Adrenal gland (tissue), 12 donors: ENCODE data around the gene STK24. TPM values are rescaled to one million over a fixed set of nuclear protein-coding genes. Genes with fewer than 3 reads are reported as not detected.

Source experiments
- DNase-seq, 7 donors: peaks; one replicate each; pipeline ENCODE4 v3.0.0-alpha.2; 2019 to 2020
- H3K27ac ChIP-seq, 5 donors: fragments of 200-600 bp; sonication (generic) in 4 of 5; 1 replicate in 3 of 5; 2 replicates in 2 of 5; pipeline versions ENCODE4 v1.5.1 to v1.8.0; 2016 to 2020; ENCODE audit warnings: mild to moderate bottlenecking in 1 of 5
- H3K27me3 ChIP-seq: fragments of 200-600 bp; 2 replicates; pipeline ENCODE4 v1.8.0; 2021
- H3K36me3 ChIP-seq, 2 donors: fragments of 200-600 bp; replicated peaks in 1 of 2; 1 replicate in 1 of 2; 2 replicates in 1 of 2; pipeline versions ENCODE4 v1.5.1 to v1.8.0; 2018 to 2022
- H3K4me1 ChIP-seq, 2 donors: fragments of 200-600 bp; replicated peaks in 1 of 2; 1 replicate in 1 of 2; 2 replicates in 1 of 2; pipeline versions ENCODE4 v1.5.1 to v1.8.0; 2018 to 2021
- H3K4me3 ChIP-seq, 4 donors: fragments of 200-600 bp; sonication (generic) in 3 of 4; one replicate each; pipeline ENCODE4 v1.5.1; 2016 to 2018
- H3K9me3 ChIP-seq, 3 donors: fragments of 200-600 bp; sonication (generic) in 1 of 3; replicated peaks in 1 of 3; 1 replicate in 2 of 3; 2 replicates in 1 of 3; pipeline versions ENCODE4 v1.5.1 to v1.8.0; 2016 to 2021
- CTCF ChIP-seq, 6 experiments: fragments of 450-650 bp in 4 of 6; fragments of 200-600 bp in 2 of 6; sonication (generic) in 1 of 6; IDR thresholded peaks; 1 replicate in 5 of 6; 2 replicates in 1 of 6; pipeline versions ENCODE4 v1.5.1 to v1.8.0; 2016 to 2021; ENCODE audit warnings: antibody characterized with exemption in 6 of 6, mild to moderate bottlenecking in 2 of 6, moderate library complexity in 1 of 6
- POLR2A ChIP-seq, 2 donors: fragments of 450-650 bp; IDR thresholded peaks; one replicate each; pipeline ENCODE4 v1.6.1; 2017; ENCODE audit warnings: antibody characterized with exemption in 2 of 2, mild to moderate bottlenecking in 2 of 2, moderate library complexity in 1 of 2
- WGBS, 4 donors: extraction: QIAGEN DNeasy Blood & Tissue Kit in 2 of 4; methylation state at CpG; one replicate each; pipeline versions ENCODE4 v1.1.5 to v1.1.7; 2013 to 2017; 5-methylcytosine and 5-hydroxymethylcytosine counted together
- intact Hi-C, 2 donors: fragments of 100-400 bp; cut with DNase I; formaldehyde crosslinking; loops; one replicate each; pipeline versions ENCODE4 v1.14.1 to v1.15.0; 2022 to 2023
- polyA plus RNA-seq, 3 donors: library from polyadenylated mRNA; stranded (reverse); fragments of 200-250 nt in 2 of 3; fragments of 350-450 nt in 1 of 3; fragmentation: Illumina TruSeq in 1 of 3; extraction: RNeasy Lipid Tissue Mini Kit (QIAGEN cat#74804) in 1 of 3; gene quantifications; one replicate each; pipeline ENCODE4 v1.2.3, GENCODE V29; 2013 to 2014
- total RNA-seq, 9 donors: library from RNA; depleted of rRNA in 4 of 9; stranded (reverse); fragments of >200 nt in 4 of 9; fragments of 120-200 nt in 1 of 9; fragmentation: NEBNext Ultra II Directional in 1 of 9; extraction: Animal tissue kit (Norgen Biotek cat#: 25700) in 1 of 9; gene quantifications; one replicate each; pipeline versions ENCODE4 v1.1.0 to v1.2.4, GENCODE V29; 2013 to 2023
- donor health status: healthy with polysubstance abuse.
- donor health status: Bipolar disorder and iron deficiency.
- donor health status: DM: yes; HTN: yes; CAD: no.
- donor health status: DM: no; HTN: no; CAD: no.
- donor health status: DM: no; HTN: no; CAD: no.
- donor health status: DM: yes; HTN: yes; CAD: no.

STK24 gene
- total and polyA plus RNA-seq, 12 donors, result 17.7 to 72.2 (median 56.0) TPM

- H3K4me1 ChIP-seq, result peaks cover 34 to 61% of the 10 kb centered on the region in 2 donors
- H3K9me3 ChIP-seq, result no peaks in the 10 kb centered on the region
- 80 to 83% (median 82%) methylated on average over 14 of the region's 14 CpGs for WGBS, 4 donors
- DNase-seq, result no peak
- intact Hi-C loops, result loop anchor here (10.0 kb wide), 2 partner anchors 81 to 91 kb away; partner anchors contain the start of gene STK24 (in 1 of the 2)
- H3K27ac ChIP-seq, result peak overlapping the region in 4 of 5 donors; percentile 31 to 87 (median 75)
- no peak for TF ChIP-seq POLR2A (IDR thresholded peaks at IDR 0.05)
- TF ChIP-seq CTCF (IDR thresholded peaks at IDR 0.05), result no peak
- no peaks in the 10 kb centered on the region for H3K27me3 ChIP-seq
- no peaks in the 10 kb centered on the region for H3K36me3 ChIP-seq
- no peak overlapping the region for H3K4me3 ChIP-seq
Observed at GRCh38 chr13:98483601-98484288, 93.2 kb downstream of the STK24 start.

GRCh38 chr13:98482476-98483444 is 94.1 kb downstream of the STK24 start:
- Histone ChIP-seq H3K27ac (peak overlapping the region in 4 of 5 donors; percentile 21 to 87 (median 75)), H3K27me3 (no peaks in the 10 kb centered on the region), H3K9me3 (no peaks in the 10 kb centered on the region), H3K4me1 (peaks cover 34 to 60% of the 10 kb centered on the region in 2 donors), H3K4me3 (no peak overlapping the region), H3K36me3 (no peaks in the 10 kb centered on the region)
- TF ChIP-seq POLR2A (IDR thresholded peaks at IDR 0.05) (no peak), CTCF (IDR thresholded peaks at IDR 0.05) (peak in 3 of 6 experiments; percentile 10 to 19 (median 12))
- DNase-seq, result peak; percentile 86 to 96 (median 91)
- 49 to 68% (median 56%) methylated on average over 23 to 28 of the region's 28 CpGs for WGBS, 4 donors
- intact Hi-C loops, result loop anchor here (10.0 kb wide), 2 partner anchors 82 to 92 kb away; partner anchors contain the start of gene STK24 (in 1 of the 2)

GRCh38 chr13:98480915-98481877 is 95.7 kb downstream of the STK24 start:
- no peak overlapping the region for H3K4me3 ChIP-seq
- no peak for TF ChIP-seq POLR2A (IDR thresholded peaks at IDR 0.05)
- intact Hi-C loops, result loop anchor here (10.0 kb wide), 2 partner anchors 84 to 94 kb away; partner anchors contain the start of gene STK24 (in 1 of the 2)
- DNase-seq, result no peak
- no peak overlapping the region for H3K27ac ChIP-seq
- WGBS, 4 donors, result 74 to 80% (median 77%) methylated on average over 14 to 15 of the region's 15 CpGs
- peaks cover 34 to 68% of the 10 kb centered on the region in 2 donors for H3K4me1 ChIP-seq
- no peaks in the 10 kb centered on the region for H3K36me3 ChIP-seq
- H3K27me3 ChIP-seq, result no peaks in the 10 kb centered on the region
- no peaks in the 10 kb centered on the region for H3K9me3 ChIP-seq

- Histone ChIP-seq H3K27ac (no peak overlapping the region), H3K27me3 (no peaks in the 10 kb centered on the region), H3K4me1 (peaks cover 33 to 67% of the 10 kb centered on the region in 2 donors), H3K4me3 (no peak overlapping the region), H3K36me3 (peaks cover 0 to 7% of the 10 kb centered on the region in 2 donors), H3K9me3 (no peaks in the 10 kb centered on the region)
- no peak for DNase-seq
- WGBS, 4 donors, result 90 to 94% (median 92%) methylated on average over 6 to 8 of the region's 8 CpGs
- intact Hi-C loops, result loop anchor here (10.0 kb wide), 3 partner anchors 85 to 175 kb away; partner anchors contain the start of gene STK24 (in 1 of the 2)
- TF ChIP-seq CTCF (IDR thresholded peaks at IDR 0.05), result no peak
- TF ChIP-seq POLR2A (IDR thresholded peaks at IDR 0.05), result no peak
Observed at GRCh38 chr13:98479496-98480003, 97.4 kb downstream of the STK24 start.
